H1 (cell line): ENCODE results near the gene ADGRV1. TPM values are rescaled to one million over a fixed set of nuclear protein-coding genes. Genes with fewer than 3 reads are reported as not detected.

Source experiments
- CTCF ChIA-PET: fragments of 300-600 bp; sonication (Branson Sonifier 250); formaldehyde crosslinking; loops from one replicate; lab custom pipeline; 2021; ENCODE audit not compliant: partially characterized antibody; lab: Charles Lee
- POLR2A ChIA-PET: fragments of 300-600 bp; sonication (Branson Sonifier 250); formaldehyde crosslinking; loops from one replicate; lab custom pipeline; 2021; ENCODE audit warnings: inconsistent platforms; ENCODE audit not compliant: partially characterized antibody; lab: Charles Lee
- DNase-seq, 2 experiments: peaks; one replicate each; pipeline versions ENCODE4 v3.0.0 to v3.0.0-alpha.2; 2010 to 2022; ENCODE audit warnings: low spot score in 2 of 2, low read depth in 1 of 2, mixed read lengths in 1 of 2
- FAIRE-seq: peaks from 2 replicates; lab custom pipeline; 2011; peaks lifted over from hg19 to GRCh38; lab: Jason Lieb, UNC
- H2AFZ ChIP-seq: 2 replicates; pipeline ENCODE4 v1.8.1; 2012; ENCODE audit warnings: low read length, inconsistent platforms
- H2AK5ac ChIP-seq: 2 replicates; pipeline ENCODE4 v1.6.1; 2013; ENCODE audit warnings: low read depth, low read length
- H2BK120ac ChIP-seq: replicated peaks from 2 replicates; pipeline ENCODE3; 2013; ENCODE audit warnings: low read depth, low read length, inconsistent platforms
- H2BK12ac ChIP-seq: 2 replicates; pipeline ENCODE4 v1.6.1; 2013; ENCODE audit warnings: low read depth, low read length
- H2BK15ac ChIP-seq: 2 replicates; pipeline ENCODE4 v1.6.1; 2013; ENCODE audit warnings: low read length
- H2BK20ac ChIP-seq: 2 replicates; pipeline ENCODE4 v1.6.1; 2013; ENCODE audit warnings: low read length
- H2BK5ac ChIP-seq: 2 replicates; pipeline ENCODE4 v1.6.1; 2013; ENCODE audit warnings: low read depth, low read length
- H3K14ac ChIP-seq: 2 replicates; pipeline ENCODE4 v1.6.1; 2013; ENCODE audit warnings: inconsistent platforms; ENCODE audit not compliant: insufficient read length
- H3K18ac ChIP-seq: 2 replicates; pipeline ENCODE4 v1.6.1; 2013; ENCODE audit warnings: low read length; ENCODE audit errors: extremely low read depth
- H3K23ac ChIP-seq: 2 replicates; pipeline ENCODE4 v1.6.1; 2013; ENCODE audit warnings: inconsistent platforms; ENCODE audit not compliant: insufficient read length
- H3K23me2 ChIP-seq: 2 replicates; pipeline ENCODE4 v1.6.1; 2013; ENCODE audit warnings: low read depth, low read length
- H3K27ac ChIP-seq: 2 replicates; pipeline ENCODE4 v1.6.1; 2011; ENCODE audit warnings: low read depth, low read length, inconsistent platforms
- H3K27me3 ChIP-seq, 4 experiments: replicated peaks in 1 of 4; 1 replicate in 1 of 4; 2 replicates in 3 of 4; pipeline versions ENCODE4 v1.6.1 to v1.8.1; 2011 to 2013; ENCODE audit warnings: low read length in 3 of 4, mild to moderate bottlenecking in 3 of 4, inconsistent platforms in 2 of 4, mixed read lengths in 2 of 4, moderate library complexity in 1 of 4; ENCODE audit not compliant: control insufficient read depth in 3 of 4, insufficient read depth in 3 of 4; ENCODE audit errors: extremely low read depth in 1 of 4
- H3K36me3 ChIP-seq, 4 experiments: 2 replicates each; pipeline versions ENCODE4 v1.6.1 to v1.8.1; 2011 to 2013; ENCODE audit warnings: mild to moderate bottlenecking in 4 of 4, low read length in 3 of 4, moderate library complexity in 2 of 4, control low read depth in 1 of 4, inconsistent platforms in 1 of 4; ENCODE audit not compliant: insufficient read depth in 4 of 4, control insufficient read depth in 2 of 4
- H3K4ac ChIP-seq: replicated peaks from 2 replicates; pipeline ENCODE3; 2013; ENCODE audit warnings: low read length, low read depth, mixed read lengths, inconsistent platforms; ENCODE audit not compliant: insufficient read length
- H3K4me1 ChIP-seq, 4 experiments: replicated peaks in 1 of 4; 1 replicate in 1 of 4; 2 replicates in 3 of 4; pipeline versions ENCODE4 v1.6.1 to v1.8.1; 2011 to 2013; ENCODE audit warnings: low read length in 3 of 4, inconsistent platforms in 2 of 4, mixed read lengths in 1 of 4; ENCODE audit not compliant: insufficient read depth in 4 of 4, control insufficient read depth in 3 of 4
- H3K4me2 ChIP-seq, 2 experiments: 2 replicates each; pipeline versions ENCODE4 v1.6.1 to v1.8.1; 2011 to 2013; ENCODE audit warnings: low read depth in 2 of 2, low read length in 2 of 2, control low read depth in 1 of 2, inconsistent platforms in 1 of 2, mild to moderate bottlenecking in 1 of 2; ENCODE audit not compliant: insufficient read depth in 1 of 2
- H3K4me3 ChIP-seq, 4 experiments: fragments of 200-600, 300-600 bp in 1 of 4; sonication (generic), shearing (Covaris generic), sonication (Bioruptor Twin) in 1 of 4; 2 replicates each; pipeline versions ENCODE4 v1.5.1 to v1.8.1; 2011 to 2016; ENCODE audit warnings: low read length in 4 of 4, low read depth in 3 of 4, control low read depth in 2 of 4, inconsistent platforms in 2 of 4, mild to moderate bottlenecking in 2 of 4, mixed read lengths in 1 of 4, moderate library complexity in 1 of 4; ENCODE audit not compliant: insufficient read depth in 2 of 4; ENCODE audit errors: extremely low read depth in 1 of 4
- H3K56ac ChIP-seq: replicated peaks from 2 replicates; pipeline ENCODE3; 2013; ENCODE audit warnings: low read depth, mild to moderate bottlenecking, mixed read lengths, low read length, inconsistent platforms; ENCODE audit not compliant: insufficient read length
- H3K79me1 ChIP-seq: 2 replicates; pipeline ENCODE4 v1.6.1; 2013; ENCODE audit warnings: low read depth, low read length, control low read depth
- H3K79me2 ChIP-seq, 2 experiments: 2 replicates each; pipeline versions ENCODE4 v1.6.1 to v1.8.1; 2012 to 2013; ENCODE audit warnings: low read length in 2 of 2, mild to moderate bottlenecking in 2 of 2, inconsistent platforms in 1 of 2; ENCODE audit not compliant: insufficient read depth in 2 of 2, control insufficient read depth in 1 of 2
- H3K9ac ChIP-seq, 4 experiments: replicated peaks in 1 of 4; 1 replicate in 1 of 4; 2 replicates in 3 of 4; pipeline versions ENCODE4 v1.6.1 to v1.8.1; 2011 to 2013; ENCODE audit warnings: low read depth in 3 of 4, low read length in 3 of 4, control low read depth in 2 of 4, mild to moderate bottlenecking in 2 of 4, moderate library complexity in 2 of 4, inconsistent platforms in 1 of 4; ENCODE audit errors: extremely low read depth in 1 of 4
- H3K9me3 ChIP-seq, 2 experiments: 2 replicates each; pipeline versions ENCODE4 v1.6.1 to v1.8.1; 2012 to 2013; ENCODE audit warnings: mild to moderate bottlenecking in 2 of 2, moderate library complexity in 2 of 2, control low read depth in 1 of 2, inconsistent platforms in 1 of 2, low read depth in 1 of 2, low read length in 1 of 2, mixed read lengths in 1 of 2; ENCODE audit not compliant: insufficient read depth in 2 of 2
- H4K20me1 ChIP-seq, 2 experiments: replicated peaks in 1 of 2; 2 replicates each; pipeline versions ENCODE3 to v1.8.1; 2011 to 2013; ENCODE audit warnings: inconsistent platforms in 2 of 2, low read length in 2 of 2, mild to moderate bottlenecking in 1 of 2; ENCODE audit not compliant: insufficient read depth in 2 of 2, control insufficient read depth in 1 of 2
- H4K5ac ChIP-seq: 2 replicates; pipeline ENCODE4 v1.6.1; 2013; ENCODE audit warnings: low read length, low read depth, mixed read lengths, inconsistent platforms; ENCODE audit not compliant: insufficient read length
- H4K8ac ChIP-seq: 2 replicates; pipeline ENCODE4 v1.8.0; 2013; ENCODE audit warnings: mild to moderate bottlenecking, moderate library complexity, low read length, inconsistent platforms; ENCODE audit not compliant: insufficient read depth; ENCODE audit errors: extremely low read depth
- H4K91ac ChIP-seq: replicated peaks from 2 replicates; pipeline ENCODE3; 2013; ENCODE audit warnings: low read length, mixed read lengths, inconsistent platforms; ENCODE audit not compliant: insufficient read length
- ATF2 ChIP-seq: IDR thresholded peaks from 2 replicates; pipeline ENCODE4 v1.6.1; 2012; ENCODE audit warnings: low read length, inconsistent platforms
- ATF3 ChIP-seq: IDR thresholded peaks from 2 replicates; pipeline ENCODE4 v1.6.1; 2011; ENCODE audit warnings: low read depth, mild to moderate bottlenecking, low read length; ENCODE audit not compliant: insufficient read depth
- GABPA ChIP-seq: IDR thresholded peaks from 2 replicates; pipeline ENCODE4 v1.6.1; 2011; ENCODE audit warnings: mild to moderate bottlenecking, low read length, moderate library complexity, borderline replicate concordance; ENCODE audit not compliant: insufficient read depth
- RAD21 ChIP-seq, 2 experiments: IDR thresholded peaks in 1 of 2; conservative IDR thresholded peaks in 1 of 2; 2 replicates each; pipeline ENCODE4 v1.6.1; 2011; ENCODE audit warnings: low read depth in 2 of 2, low read length in 2 of 2, improper control_type of control experiment in 1 of 2, inconsistent platforms in 1 of 2, mild to moderate bottlenecking in 1 of 2, moderate library complexity in 1 of 2
- RBBP5 ChIP-seq: IDR thresholded peaks from 2 replicates; pipeline ENCODE4 v1.7.1; 2012; ENCODE audit warnings: low read depth, mild to moderate bottlenecking, inconsistent platforms, low read length, moderate library complexity, borderline replicate concordance
- SP1 ChIP-seq: IDR thresholded peaks from 2 replicates; pipeline ENCODE4 v1.6.1; 2011; ENCODE audit warnings: low read depth, low read length
- SP4 ChIP-seq: IDR thresholded peaks from 2 replicates; pipeline ENCODE4 v1.6.1; 2012; ENCODE audit warnings: low read length, inconsistent platforms
- TAF1 ChIP-seq: IDR thresholded peaks from 2 replicates; pipeline ENCODE4 v1.6.1; 2011; ENCODE audit warnings: mild to moderate bottlenecking, low read depth, low read length
- USF2 ChIP-seq: IDR thresholded peaks from 2 replicates; pipeline ENCODE4 v1.6.1; 2011; ENCODE audit warnings: low read length, improper control_type of control experiment
- WGBS, 2 experiments: shearing (Covaris generic) in 1 of 2; methylation state at CpG; one replicate each; pipeline versions ENCODE4 v1.1.6 to v1.1.7; 2013 to 2015; ENCODE audit warnings: low lambda C conversion rate in 2 of 2, mixed read lengths in 2 of 2, inconsistent platforms in 1 of 2, low coverage in 1 of 2, missing lambda C conversion rate in 1 of 2; ENCODE audit not compliant: insufficient replicate concordance in 2 of 2, insufficient coverage in 1 of 2, insufficient read length in 1 of 2; ENCODE audit errors: extremely low coverage in 1 of 2, missing lambda C conversion rate in 1 of 2; 5-methylcytosine and 5-hydroxymethylcytosine counted together
- polyA plus RNA-seq, 7 experiments: library from polyadenylated mRNA; depleted of rRNA in 3 of 7; stranded (reverse) in 5 of 7; unstranded in 2 of 7; fragments of >200 nt in 5 of 7; fragments of 200-250 nt in 2 of 7; gene quantifications; 1 replicate in 5 of 7; 2 replicates in 1 of 7; 4 replicates in 1 of 7; pipeline versions ENCODE4 v1.2.1 to v1.2.3, GENCODE V29; 2011 to 2013; ENCODE audit warnings: missing spikeins in 2 of 7, mixed read lengths in 2 of 7
- total RNA-seq: library from RNA; stranded (reverse); fragmentation: NEBNext Ultra II Directional; extraction: Animal tissue kit (Norgen Biotek cat#: 25700); gene quantifications from 2 replicates; pipeline ENCODE4 v1.2.1, GENCODE V29; 2021

The ADGRV1 gene
- total and polyA plus RNA-seq, 2 of the 8 experiments (the other 6 are each of a cell fraction or from before 2014, with no cell fraction given), result 53.1 to 62.2 TPM

- no peak overlapping the region for H3K4me2 ChIP-seq
- WGBS, 2 experiments, result 90% methylated on average over 5 of the region's 5 CpGs; no CpG with 5 or more reads in 1 of the 2 experiments
- H2BK5ac ChIP-seq, result no peak overlapping the region
- no peak overlapping the region for H3K4me3 ChIP-seq
- H4K20me1 ChIP-seq, result no peaks in the 10 kb centered on the region
- H2BK120ac ChIP-seq, result no peak overlapping the region
- no peak overlapping the region for H2BK20ac ChIP-seq
- ChIA-PET POLR2A (interaction anchor here (1.0 kb wide), 1 partner anchor 447 kb away, joined by 3 read pairs; no protein-coding TSS in a partner anchor), CTCF (interaction anchor here (0.9 to 1.5 kb wide), 4 partner anchors 203 to 450 kb away, joined by 3 to 5 read pairs (median 4); no protein-coding TSS in a partner anchor)
- H3K23ac ChIP-seq, result no peak overlapping the region
- no peaks in the 10 kb centered on the region for H3K9me3 ChIP-seq
- no peak overlapping the region for H2BK15ac ChIP-seq
- no peak overlapping the region for H4K8ac ChIP-seq
- peaks cover 0 to 16% of the 10 kb centered on the region in 2 experiments; a peak in 2 of 4 replicates for H3K79me2 ChIP-seq
- H3K4ac ChIP-seq, result no peak overlapping the region
- H3K14ac ChIP-seq, result no peak overlapping the region
- H3K4me1 ChIP-seq, result peaks cover 0 to 4% (median 0%) of the 10 kb centered on the region in 4 experiments; a peak in 1 of 7 replicates
- no peak overlapping the region for H3K27ac ChIP-seq
- H3K27me3 ChIP-seq, result no peaks in the 10 kb centered on the region
- no peak overlapping the region for H2AFZ ChIP-seq
- H2BK12ac ChIP-seq, result no peak overlapping the region
- no peak overlapping the region for H4K5ac ChIP-seq
- no peak overlapping the region for H3K9ac ChIP-seq
- DNase-seq (no peak), FAIRE-seq (no peak)
- no peak overlapping the region for H4K91ac ChIP-seq
- H2AK5ac ChIP-seq, result no peak overlapping the region
- no peak overlapping the region for H3K56ac ChIP-seq
- H3K79me1 ChIP-seq, result no peaks in the 10 kb centered on the region
- no peak overlapping the region for H3K18ac ChIP-seq
- no peaks in the 10 kb centered on the region for H3K23me2 ChIP-seq
- H3K36me3 ChIP-seq, result no peaks in the 10 kb centered on the region
- no peak for TF ChIP-seq TAF1
- no peak for TF ChIP-seq ATF2
- TF ChIP-seq USF2, result no peak
- TF ChIP-seq GABPA, result no peak
- TF ChIP-seq SP4, result no peak
- no peak for TF ChIP-seq RBBP5
- TF ChIP-seq ATF3, result no peak
- no peak for TF ChIP-seq RAD21 (IDR thresholded peaks at IDR 0.05 in 1 of 2, conservative IDR thresholded peaks at IDR 0.05 in 1 of 2; ENCODE audit: low read depth in 2 of 2, low read length in 2 of 2)
- TF ChIP-seq SP1, result no peak
Measured at GRCh38 chr5:90934091-90934719, 375.6 kb downstream of the ADGRV1 start.
